NCI-H1105 (cell line): Measurements from ENCODE around the gene HDDC3.

Source experiments
- DNase-seq: peaks from one replicate; lab custom pipeline; 2025; lab: John Stamatoyannopoulos, UW

Gene HDDC3

GRCh38 chr15:90953947-90954711 lies 21.8 kb upstream of the HDDC3 start:
- no peak for DNase-seq

- DNase-seq = no peak
Observed at GRCh38 chr15:90952901-90953677, 20.7 kb upstream of the HDDC3 start.

GRCh38 chr15:90950676-90951075 lies 18.3 kb upstream of the HDDC3 start:
- DNase-seq = no peak

GRCh38 chr15:90949979-90950675 lies 17.8 kb upstream of the HDDC3 start:
- no peak for DNase-seq

- DNase-seq = no peak
Observed at GRCh38 chr15:90948506-90948905, 16.2 kb upstream of the HDDC3 start.

- no peak for DNase-seq
Observed at GRCh38 chr15:90947577-90948357, 15.4 kb upstream of the HDDC3 start.

- DNase-seq = no peak
Observed at GRCh38 chr15:90946941-90947576, 14.7 kb upstream of the HDDC3 start.

GRCh38 chr15:90946538-90946937 lies 14.2 kb upstream of the HDDC3 start:
- no peak for DNase-seq

- no peak for DNase-seq
Observed at GRCh38 chr15:90945091-90945490, 12.7 kb upstream of the HDDC3 start.

GRCh38 chr15:90942354-90943120 lies 10.2 kb upstream of the HDDC3 start:
- no peak for DNase-seq

- no peak for DNase-seq
Observed at GRCh38 chr15:90941038-90941437, 8.7 kb upstream of the HDDC3 start.

GRCh38 chr15:90939756-90940155 lies 7.4 kb upstream of the HDDC3 start:
- no peak for DNase-seq

- DNase-seq = no peak
Observed at GRCh38 chr15:90938261-90938660, 5.9 kb upstream of the HDDC3 start.

- no peak for DNase-seq
Observed at GRCh38 chr15:90936823-90937222, 4.5 kb upstream of the HDDC3 start.

- peak; percentile 76 for DNase-seq
Observed at GRCh38 chr15:90934949-90935751, 2.8 kb upstream of the HDDC3 start, which contains the start of gene UNC45A. UNC45A (plus strand) TSS chr15:90935285; CDS start chr15:90935325, 40 bp downstream.

GRCh38 chr15:90934256-90934948 lies 2.1 kb upstream of the HDDC3 start:
- DNase-seq = peak; percentile 66

- no peak for DNase-seq
Observed at GRCh38 chr15:90933301-90933700, 952 bp upstream of the HDDC3 start.

GRCh38 chr15:90932660-90932991 lies 277 bp upstream of the HDDC3 start:
- no peak for DNase-seq

GRCh38 chr15:90931575-90931827 lies 848 bp downstream of the HDDC3 start:
- DNase-seq = no peak
